KMS-11 (cell line): ENCODE measurements around the gene ZFHX2.

Source experiments
- H2AFZ ChIP-seq: fragments of 200-600 bp; sonication (generic); 2 replicates; pipeline ENCODE4 v1.6.1; 2016; ENCODE audit warnings: antibody characterized with exemption, mixed run types, low read depth
- H3K27ac ChIP-seq: fragments of 200-600 bp; sonication (generic); 2 replicates; pipeline ENCODE4 v1.6.1; 2016; ENCODE audit warnings: mild to moderate bottlenecking, mixed run types
- H3K27me3 ChIP-seq: fragments of 200-600 bp; sonication (generic); 2 replicates; pipeline ENCODE4 v1.6.1; 2017; ENCODE audit warnings: mild to moderate bottlenecking, low read depth, mixed run types, moderate library complexity; ENCODE audit not compliant: insufficient read depth
- H3K36me3 ChIP-seq: fragments of 200-600 bp; sonication (generic); 2 replicates; pipeline ENCODE4 v1.6.1; 2017; ENCODE audit warnings: mild to moderate bottlenecking, mixed run types; ENCODE audit not compliant: insufficient read depth
- H3K4me1 ChIP-seq: fragments of 200-600 bp; sonication (generic); 2 replicates; pipeline ENCODE4 v1.6.1; 2016; ENCODE audit warnings: mild to moderate bottlenecking, low read depth, mixed run types; ENCODE audit not compliant: poor library complexity, severe bottlenecking
- H3K4me2 ChIP-seq: fragments of 200-600 bp; sonication (generic); 2 replicates; pipeline ENCODE4 v1.7.0; 2016; ENCODE audit warnings: mild to moderate bottlenecking, mixed run types
- H3K4me3 ChIP-seq: fragments of 200-600 bp; sonication (generic); IDR thresholded peaks from 2 replicates; pipeline ENCODE4 v1.6.1; 2017; ENCODE audit warnings: low read depth, low read length, mixed read lengths; ENCODE audit not compliant: insufficient read depth
- H3K79me2 ChIP-seq: fragments of 200-600 bp; sonication (generic); 2 replicates; pipeline ENCODE4 v1.6.1; 2016; ENCODE audit warnings: low read depth, mixed run types; ENCODE audit not compliant: insufficient read depth
- H3K9ac ChIP-seq: fragments of 200-600 bp; sonication (generic); 2 replicates; pipeline ENCODE4 v1.6.1; 2016; ENCODE audit warnings: mild to moderate bottlenecking, mixed run types
- H4K20me1 ChIP-seq: fragments of 200-600 bp; sonication (generic); 2 replicates; pipeline ENCODE4 v1.6.1; 2016; ENCODE audit warnings: mild to moderate bottlenecking, mixed run types; ENCODE audit not compliant: insufficient read depth
- TF ChIP-seq, protein P1 (sequence below): fragments of 200-600 bp; sonication (generic); conservative IDR thresholded peaks from 2 replicates; pipeline ENCODE4 v1.6.1; 2017; ENCODE audit warnings: low read depth, mild to moderate bottlenecking, antibody characterized with exemption, low read length, moderate library complexity, mixed read lengths

Gene ZFHX2

GRCh38 chr14:23572836-23573235, 21.3 kb upstream of the ZFHX2 start:
- Histone ChIP-seq H3K4me2 (no peak overlapping the region), H3K9ac (no peak overlapping the region), H2AFZ (no peak overlapping the region), H3K4me1 (peaks cover 7% of the 10 kb centered on the region), H3K36me3 (no peaks in the 10 kb centered on the region), H3K27ac (no peak overlapping the region), H4K20me1 (no peaks in the 10 kb centered on the region), H3K4me3 (no peak overlapping the region), H3K79me2 (no peaks in the 10 kb centered on the region), H3K27me3 (no peaks in the 10 kb centered on the region)
- TF ChIP-seq, protein P1, sequence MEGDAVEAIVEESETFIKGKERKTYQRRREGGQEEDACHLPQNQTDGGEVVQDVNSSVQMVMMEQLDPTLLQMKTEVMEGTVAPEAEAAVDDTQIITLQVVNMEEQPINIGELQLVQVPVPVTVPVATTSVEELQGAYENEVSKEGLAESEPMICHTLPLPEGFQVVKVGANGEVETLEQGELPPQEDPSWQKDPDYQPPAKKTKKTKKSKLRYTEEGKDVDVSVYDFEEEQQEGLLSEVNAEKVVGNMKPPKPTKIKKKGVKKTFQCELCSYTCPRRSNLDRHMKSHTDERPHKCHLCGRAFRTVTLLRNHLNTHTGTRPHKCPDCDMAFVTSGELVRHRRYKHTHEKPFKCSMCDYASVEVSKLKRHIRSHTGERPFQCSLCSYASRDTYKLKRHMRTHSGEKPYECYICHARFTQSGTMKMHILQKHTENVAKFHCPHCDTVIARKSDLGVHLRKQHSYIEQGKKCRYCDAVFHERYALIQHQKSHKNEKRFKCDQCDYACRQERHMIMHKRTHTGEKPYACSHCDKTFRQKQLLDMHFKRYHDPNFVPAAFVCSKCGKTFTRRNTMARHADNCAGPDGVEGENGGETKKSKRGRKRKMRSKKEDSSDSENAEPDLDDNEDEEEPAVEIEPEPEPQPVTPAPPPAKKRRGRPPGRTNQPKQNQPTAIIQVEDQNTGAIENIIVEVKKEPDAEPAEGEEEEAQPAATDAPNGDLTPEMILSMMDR = no peak

- H3K4me1 ChIP-seq = peaks cover 8% of the 10 kb centered on the region
- no peak overlapping the region for H3K4me3 ChIP-seq
- H4K20me1 ChIP-seq = no peaks in the 10 kb centered on the region
- no peaks in the 10 kb centered on the region for H3K36me3 ChIP-seq
- TF ChIP-seq, protein P1 = no peak
- no peaks in the 10 kb centered on the region for H3K27me3 ChIP-seq
- H3K9ac ChIP-seq = no peak overlapping the region
- no peak overlapping the region for H3K27ac ChIP-seq
- H3K79me2 ChIP-seq = no peaks in the 10 kb centered on the region
- H2AFZ ChIP-seq = no peak overlapping the region
- H3K4me2 ChIP-seq = no peak overlapping the region
Observed at GRCh38 chr14:23572524-23572828, 20.9 kb upstream of the ZFHX2 start.

DNA sequence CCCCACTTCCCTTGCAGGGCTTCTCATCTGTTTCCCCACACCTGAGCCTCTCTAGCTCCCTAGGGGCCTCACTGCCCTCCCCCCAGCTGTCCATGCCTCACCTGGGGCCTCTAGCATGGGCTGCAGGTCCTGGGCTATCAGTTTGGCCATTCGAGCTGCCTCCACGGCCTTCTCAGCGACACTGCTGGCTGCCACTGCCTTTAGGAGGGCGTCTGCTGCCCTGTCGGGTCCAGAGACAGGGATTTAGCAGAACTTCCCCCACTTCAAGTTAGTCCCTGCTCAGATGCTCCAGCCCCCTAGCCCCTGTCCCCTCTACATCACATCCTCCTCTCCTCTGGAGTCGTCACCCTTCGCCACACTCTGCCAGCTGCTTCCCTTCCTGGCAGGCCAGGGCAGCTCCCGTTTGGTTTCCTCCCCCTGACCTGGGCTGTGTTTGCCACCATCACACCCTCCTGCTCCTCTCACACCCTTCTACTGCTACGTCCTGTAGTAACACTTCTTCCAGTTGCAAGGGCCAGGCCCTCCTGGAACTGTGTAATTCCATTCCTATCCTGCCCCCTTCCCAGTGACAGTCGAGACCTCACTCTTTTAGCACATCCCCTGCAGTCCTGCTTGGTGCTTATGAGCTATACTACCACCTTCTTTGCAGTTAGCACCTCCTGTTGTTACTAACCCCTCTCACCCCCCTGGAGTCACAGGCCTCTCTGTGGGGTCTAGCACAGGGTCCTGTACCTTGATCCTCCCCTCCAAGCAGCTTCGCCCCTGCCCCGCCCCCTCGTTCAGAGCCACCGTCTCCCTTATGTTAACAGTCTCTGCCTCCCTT, 20.3 kb upstream of the ZFHX2 start:
- peaks cover 8% of the 10 kb centered on the region for H3K4me1 ChIP-seq
- no peak overlapping the region for H3K4me2 ChIP-seq
- H4K20me1 ChIP-seq = no peaks in the 10 kb centered on the region
- no peaks in the 10 kb centered on the region for H3K79me2 ChIP-seq
- H3K4me3 ChIP-seq = no peak overlapping the region
- H3K27ac ChIP-seq = no peak overlapping the region
- H3K36me3 ChIP-seq = no peaks in the 10 kb centered on the region
- no peaks in the 10 kb centered on the region for H3K27me3 ChIP-seq
- TF ChIP-seq, protein P1 = no peak
- H3K9ac ChIP-seq = no peak overlapping the region
- no peak overlapping the region for H2AFZ ChIP-seq

GRCh38 chr14:23570806-23571483, 19.4 kb upstream of the ZFHX2 start:
- Histone ChIP-seq H3K9ac (no peak overlapping the region), H3K27me3 (no peaks in the 10 kb centered on the region), H3K4me3 (no peak overlapping the region), H3K4me2 (no peak overlapping the region), H3K4me1 (peaks cover 8% of the 10 kb centered on the region), H3K36me3 (no peaks in the 10 kb centered on the region), H3K79me2 (no peaks in the 10 kb centered on the region), H4K20me1 (no peaks in the 10 kb centered on the region), H3K27ac (no peak overlapping the region), H2AFZ (no peak overlapping the region)
- TF ChIP-seq, protein P1 = no peak
